ENCODE results near the gene NKX2-1. TPM values are rescaled to one million over a fixed set of nuclear protein-coding genes. Genes with fewer than 3 reads are reported as not detected.
A peak's percentile ranks its signal among the peaks of the same experiment; 100 is the strongest.

NKX2-1 gene
- total and polyA plus RNA-seq, 2 experiments from 2014 or later = not detected

- Histone ChIP-seq H3K4me2 (ENCODE audit: unreplicated experiment) (no peak overlapping the region), H2AFZ (no peak overlapping the region)
Measured at GRCh38 chr14:36503771-36504741, 16.0 kb downstream of the NKX2-1 start.

DNA sequence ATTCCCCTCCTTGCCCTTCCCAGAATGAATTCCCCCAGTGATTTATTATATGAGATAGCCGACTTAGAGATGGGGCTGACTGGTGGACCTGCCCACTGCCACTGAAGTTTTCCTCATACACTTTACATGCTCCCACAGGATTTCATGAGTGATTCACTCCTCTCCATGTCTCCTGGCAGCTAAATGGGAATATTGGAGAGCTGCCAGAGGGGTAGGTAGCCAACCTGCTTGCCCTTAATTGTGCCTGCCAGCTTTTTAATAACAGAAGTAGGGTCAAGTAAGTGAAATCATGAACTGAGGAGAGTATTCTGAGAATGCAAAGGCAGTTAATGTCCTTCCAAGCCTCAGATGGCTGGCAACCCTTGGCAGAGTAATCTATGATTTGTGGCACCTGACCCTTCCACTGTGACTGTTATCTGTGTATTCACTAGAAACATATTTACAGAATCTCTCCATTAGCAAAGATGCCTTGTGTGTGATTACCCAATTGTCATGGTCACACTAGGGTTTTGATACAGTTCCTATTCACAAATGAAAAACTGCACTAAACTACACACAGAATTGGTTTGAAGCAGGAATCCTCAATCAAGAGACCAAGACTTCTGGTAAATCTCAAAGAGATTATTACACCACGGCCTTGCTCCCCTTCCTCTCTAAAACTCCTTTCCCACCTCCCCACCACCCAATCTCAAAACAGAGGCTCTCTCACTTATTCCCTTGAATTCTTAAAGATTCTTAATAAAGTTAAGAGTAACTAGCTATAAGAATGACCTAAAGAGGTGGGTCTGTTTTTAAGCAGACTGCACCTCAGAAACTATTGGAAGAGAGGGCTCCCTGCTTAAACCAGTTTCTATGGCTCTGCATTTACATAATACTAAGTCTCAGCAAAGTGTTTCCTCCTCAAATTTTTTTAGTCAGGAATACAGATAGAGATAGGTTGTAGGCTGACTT lies 17.2 kb downstream of the NKX2-1 start:
- no peaks in the 10 kb centered on the region for H3K36me3 ChIP-seq (ENCODE audit: low read depth)
- WGBS, 2 experiments (ENCODE audit: low coverage in 1 of 2, low lambda C conversion rate in 2 of 2, missing lambda C conversion rate in 2 of 2) = 2 to 7% methylated on average over 2 of the region's 2 CpGs
- no peak overlapping the region for H3K4me3 ChIP-seq
- no peak overlapping the region for H2AFZ ChIP-seq
- no peak for TF ChIP-seq EZH2 (IDR thresholded peaks at IDR 0.05; ENCODE audit: insufficient read depth, poor library complexity, severe bottlenecking)
- H3K9ac ChIP-seq = no peak overlapping the region
- no peak overlapping the region for H3K4me2 ChIP-seq (ENCODE audit: unreplicated experiment)
- in situ Hi-C loops (cut with MboI) = no loop called here
- no peak overlapping the region for H3K27ac ChIP-seq
- no peaks in the 10 kb centered on the region for H3K4me1 ChIP-seq (ENCODE audit: insufficient read depth)
- no peaks in the 10 kb centered on the region for H3K9me3 ChIP-seq (ENCODE audit: low read depth)
- no peaks in the 10 kb centered on the region for H3F3A ChIP-seq (ENCODE audit: insufficient read depth)
- H3K79me2 ChIP-seq (ENCODE audit: insufficient read depth) = no peaks in the 10 kb centered on the region
- H4K20me1 ChIP-seq (ENCODE audit: insufficient read depth) = no peaks in the 10 kb centered on the region
- no peaks in the 10 kb centered on the region for H3K9me2 ChIP-seq (ENCODE audit: insufficient read depth)
- DNase-seq = no peak
- H3K27me3 ChIP-seq (replicated peaks; ENCODE audit: insufficient read depth) = peaks cover 64% of the 10 kb centered on the region

More at GRCh38 chr14:36503771-36504741, 16.0 kb downstream of the NKX2-1 start:
- Histone ChIP-seq H3K9ac (no peak overlapping the region), H3K9me2 (ENCODE audit: insufficient read depth) (no peaks in the 10 kb centered on the region), H3K9me3 (ENCODE audit: low read depth) (no peaks in the 10 kb centered on the region), H3K27ac (no peak overlapping the region), H3K36me3 (ENCODE audit: low read depth) (no peaks in the 10 kb centered on the region), H3K79me2 (ENCODE audit: insufficient read depth) (no peaks in the 10 kb centered on the region), H3K27me3 (replicated peaks; ENCODE audit: insufficient read depth) (peaks cover 74% of the 10 kb centered on the region), H3K4me3 (no peak overlapping the region), H3K4me1 (ENCODE audit: insufficient read depth) (no peaks in the 10 kb centered on the region), H4K20me1 (ENCODE audit: insufficient read depth) (no peaks in the 10 kb centered on the region), H3F3A (ENCODE audit: insufficient read depth) (no peaks in the 10 kb centered on the region)
- 4 to 5% methylated on average over 54 to 68 of the region's 68 CpGs for WGBS, 2 experiments (ENCODE audit: low coverage in 1 of 2, low lambda C conversion rate in 2 of 2, missing lambda C conversion rate in 2 of 2)
- DNase-seq = no peak
- no peak; the same call in 1 of the 2 replicates for TF ChIP-seq EZH2phosphoT487 (IDR thresholded peaks at IDR 0.05; ENCODE audit: insufficient read depth, low read depth)
- TF ChIP-seq EZH2 (IDR thresholded peaks at IDR 0.05; ENCODE audit: insufficient read depth, poor library complexity, severe bottlenecking) = peak; percentile 96
- in situ Hi-C loops (cut with MboI) = no loop called here

GRCh38 chr14:36498938-36499337 lies 21.1 kb downstream of the NKX2-1 start:
- H3K4me2 ChIP-seq (ENCODE audit: unreplicated experiment) = no peak overlapping the region
- H4K20me1 ChIP-seq (ENCODE audit: insufficient read depth) = no peaks in the 10 kb centered on the region
- H3F3A ChIP-seq (ENCODE audit: insufficient read depth) = no peaks in the 10 kb centered on the region
- H3K36me3 ChIP-seq (ENCODE audit: low read depth) = no peaks in the 10 kb centered on the region
- no peak for TF ChIP-seq EZH2phosphoT487 (IDR thresholded peaks at IDR 0.05; ENCODE audit: insufficient read depth, low read depth)
- no peak for TF ChIP-seq EZH2 (IDR thresholded peaks at IDR 0.05; ENCODE audit: insufficient read depth, poor library complexity, severe bottlenecking)
- in situ Hi-C loops (cut with MboI) = no loop called here
- no peak overlapping the region for H2AFZ ChIP-seq
- H3K27me3 ChIP-seq (replicated peaks; ENCODE audit: insufficient read depth) = peaks cover 67% of the 10 kb centered on the region
- no peaks in the 10 kb centered on the region for H3K9me3 ChIP-seq (ENCODE audit: low read depth)
- no peak overlapping the region for H3K9ac ChIP-seq
- no peak for DNase-seq
- H3K9me2 ChIP-seq (ENCODE audit: insufficient read depth) = no peaks in the 10 kb centered on the region
- H3K27ac ChIP-seq = no peak overlapping the region
- no peaks in the 10 kb centered on the region for H3K4me1 ChIP-seq (ENCODE audit: insufficient read depth)
- H3K79me2 ChIP-seq (ENCODE audit: insufficient read depth) = no peaks in the 10 kb centered on the region
- 0% methylated on average over 2 of the region's 2 CpGs for WGBS, 2 experiments (ENCODE audit: low coverage in 1 of 2, low lambda C conversion rate in 2 of 2, missing lambda C conversion rate in 2 of 2)
- no peak overlapping the region for H3K4me3 ChIP-seq

DNA sequence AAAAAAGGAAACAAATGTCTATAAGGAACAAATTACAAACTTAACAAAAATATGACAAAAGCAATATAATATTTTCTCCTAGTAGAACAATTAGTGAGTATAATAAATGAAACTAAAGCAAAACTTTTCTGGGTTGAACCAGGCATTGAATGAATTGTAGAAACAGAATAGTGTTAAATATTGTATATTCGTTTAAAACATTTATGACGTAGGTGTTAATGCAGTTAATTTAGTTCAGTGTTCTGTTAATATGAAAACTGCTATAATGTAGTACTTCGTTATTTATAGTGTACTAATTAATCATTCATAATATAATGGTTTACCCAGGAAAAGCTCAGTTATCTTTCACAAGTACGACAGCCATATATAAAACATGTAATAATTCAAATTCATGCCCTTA lies 23.7 kb downstream of the NKX2-1 start:
- Histone ChIP-seq H4K20me1 (ENCODE audit: insufficient read depth) (no peaks in the 10 kb centered on the region), H3K4me1 (ENCODE audit: insufficient read depth) (no peaks in the 10 kb centered on the region), H3K4me2 (ENCODE audit: unreplicated experiment) (no peak overlapping the region), H3K9me3 (ENCODE audit: low read depth) (no peaks in the 10 kb centered on the region), H3F3A (ENCODE audit: insufficient read depth) (no peaks in the 10 kb centered on the region), H3K27ac (no peak overlapping the region), H3K4me3 (no peak overlapping the region), H3K27me3 (replicated peaks; ENCODE audit: insufficient read depth) (peaks cover 55% of the 10 kb centered on the region), H3K9ac (no peak overlapping the region), H2AFZ (no peak overlapping the region), H3K36me3 (ENCODE audit: low read depth) (no peaks in the 10 kb centered on the region), H3K79me2 (ENCODE audit: insufficient read depth) (no peaks in the 10 kb centered on the region), H3K9me2 (ENCODE audit: insufficient read depth) (no peaks in the 10 kb centered on the region)
- TF ChIP-seq EZH2phosphoT487 (IDR thresholded peaks at IDR 0.05; ENCODE audit: insufficient read depth, low read depth) = no peak
- TF ChIP-seq EZH2 (IDR thresholded peaks at IDR 0.05; ENCODE audit: insufficient read depth, poor library complexity, severe bottlenecking) = no peak
- WGBS, 2 experiments (ENCODE audit: low coverage in 1 of 2, low lambda C conversion rate in 2 of 2, missing lambda C conversion rate in 2 of 2) = 37 to 45% methylated on average over 4 of the region's 4 CpGs
- DNase-seq = no peak
- in situ Hi-C loops (cut with MboI) = no loop called here
